GM18867 (cell line): Measurements from ENCODE around the gene HOMER3.
"Not testable (repeated sequence)": the region's sequence is repeated elsewhere in the genome, so short reads cannot be mapped to it uniquely, and the experiment has no call there.

Experiments used
- ATAC-seq: cut with Tn5 transposase; IDR thresholded peaks from one replicate; pipeline ENCODE4 v1.9.1; 2021; ENCODE audit warnings: mild to moderate bottlenecking, moderate library complexity; ENCODE audit not compliant: unreplicated experiment

HOMER3 gene

GRCh38 chr19:18954094-18954493, 13.1 kb upstream of the HOMER3 start:
- no peak for ATAC-seq

- not testable (repeated sequence) for ATAC-seq
Measured at GRCh38 chr19:18952364-18953003, 11.5 kb upstream of the HOMER3 start.

GRCh38 chr19:18951721-18952281, 10.8 kb upstream of the HOMER3 start:
- no peak for ATAC-seq

- no peak for ATAC-seq
Measured at GRCh38 chr19:18949858-18950257, 8.8 kb upstream of the HOMER3 start.

GRCh38 chr19:18948976-18949356, 7.9 kb upstream of the HOMER3 start:
- no peak for ATAC-seq

GRCh38 chr19:18948075-18948975, 7.3 kb upstream of the HOMER3 start:
- ATAC-seq: no peak

GRCh38 chr19:18946918-18947317, 5.9 kb upstream of the HOMER3 start:
- ATAC-seq: no peak

- no peak for ATAC-seq
Measured at GRCh38 chr19:18946335-18946734, 5.3 kb upstream of the HOMER3 start.

GRCh38 chr19:18945297-18945696, 4.3 kb upstream of the HOMER3 start:
- ATAC-seq: no peak

GRCh38 chr19:18943465-18943864, 2.4 kb upstream of the HOMER3 start:
- no peak for ATAC-seq

- ATAC-seq: no peak
Measured at GRCh38 chr19:18942692-18943091, 1.7 kb upstream of the HOMER3 start.

GRCh38 chr19:18941628-18942354, 774 bp upstream of the HOMER3 start:
- ATAC-seq: no peak

GRCh38 chr19:18939922-18940768, 872 bp downstream of the HOMER3 start:
- ATAC-seq: no peak

GRCh38 chr19:18939163-18939562, 1.9 kb downstream of the HOMER3 start:
- no peak for ATAC-seq

- ATAC-seq: no peak
Measured at GRCh38 chr19:18933297-18933696, 7.7 kb downstream of the HOMER3 start.

GRCh38 chr19:18932216-18932841, 8.7 kb downstream of the HOMER3 start:
- ATAC-seq: peak; percentile 59

GRCh38 chr19:18931316-18932162, 9.5 kb downstream of the HOMER3 start:
- ATAC-seq: no peak

- no peak for ATAC-seq
Measured at GRCh38 chr19:18929311-18929710, 11.7 kb downstream of the HOMER3 start.
